Keratinocyte (primary cell): ENCODE results near the gene SCRT2. TPM values are rescaled to one million over a fixed set of nuclear protein-coding genes. Genes with fewer than 3 reads are reported as not detected.
"Not testable (repeated sequence)": the region's sequence is repeated elsewhere in the genome, so short reads cannot be mapped to it uniquely, and the experiment has no call there.

Experiments
- DNase-seq: peaks from one replicate; pipeline ENCODE4 v3.0.0-alpha.2; 2011; ENCODE audit warnings: low read depth, missing footprints, low spot score
- FAIRE-seq: peaks from 2 replicates; lab custom pipeline; 2011; peaks lifted over from hg19 to GRCh38; lab: Jason Lieb, UNC
- H2AFZ ChIP-seq: 2 replicates; pipeline ENCODE4 v1.6.0; 2012; ENCODE audit warnings: low read length, control low read depth, inconsistent platforms; ENCODE audit not compliant: control insufficient read depth
- H3K27ac ChIP-seq: 2 replicates; pipeline ENCODE4 v1.5.1; 2011; ENCODE audit warnings: low read length; ENCODE audit not compliant: control insufficient read depth, insufficient read depth
- H3K27me3 ChIP-seq: 3 replicates; pipeline ENCODE4 v1.6.0; 2011; ENCODE audit warnings: low read length; ENCODE audit not compliant: control insufficient read depth, insufficient read depth; ENCODE audit errors: extremely low read depth
- H3K36me3 ChIP-seq, 2 experiments: 2 replicates in 1 of 2; 3 replicates in 1 of 2; pipeline ENCODE4 v1.5.1; 2011; ENCODE audit warnings: low read length in 2 of 2, mild to moderate bottlenecking in 1 of 2; ENCODE audit not compliant: control insufficient read depth in 2 of 2, insufficient read depth in 2 of 2; ENCODE audit errors: extremely low read depth in 1 of 2
- H3K4me1 ChIP-seq: 3 replicates; pipeline ENCODE4 v1.5.1; 2011; ENCODE audit warnings: low read length; ENCODE audit not compliant: control insufficient read depth, insufficient read depth; ENCODE audit errors: extremely low read depth
- H3K4me2 ChIP-seq: 3 replicates; pipeline ENCODE4 v1.6.0; 2011; ENCODE audit warnings: low read depth, low read length; ENCODE audit not compliant: control insufficient read depth, insufficient read depth; ENCODE audit errors: extremely low read depth
- H3K4me3 ChIP-seq, 3 experiments: fragments of 200-600 bp in 1 of 3; sonication (generic) in 1 of 3; 2 replicates in 2 of 3; 3 replicates in 1 of 3; pipeline ENCODE4 v1.5.1; 2011 to 2016; ENCODE audit warnings: low read length in 3 of 3, mild to moderate bottlenecking in 3 of 3, control low read depth in 2 of 3, inconsistent platforms in 1 of 3, low read depth in 1 of 3, mixed read lengths in 1 of 3, mixed run types in 1 of 3, moderate library complexity in 1 of 3; ENCODE audit not compliant: control insufficient read depth in 2 of 3, insufficient read depth in 2 of 3; ENCODE audit errors: extremely low read depth in 1 of 3
- H3K79me2 ChIP-seq: 2 replicates; pipeline ENCODE4 v1.6.0; 2012; ENCODE audit warnings: low read length; ENCODE audit not compliant: control insufficient read depth, insufficient read depth
- H3K9ac ChIP-seq: 3 replicates; pipeline ENCODE4 v1.6.0; 2011; ENCODE audit warnings: low read length; ENCODE audit not compliant: control insufficient read depth, insufficient read depth; ENCODE audit errors: extremely low read depth
- H3K9me1 ChIP-seq: 3 replicates; pipeline ENCODE4 v1.6.0; 2011; ENCODE audit warnings: low read length; ENCODE audit not compliant: control insufficient read depth, insufficient read depth; ENCODE audit errors: extremely low read depth
- H3K9me3 ChIP-seq: 2 replicates; pipeline ENCODE4 v1.5.1; 2012; ENCODE audit warnings: low read depth, low read length; ENCODE audit not compliant: control insufficient read depth
- H4K20me1 ChIP-seq: 3 replicates; pipeline ENCODE4 v1.6.0; 2011; ENCODE audit warnings: low read length; ENCODE audit not compliant: control insufficient read depth, insufficient read depth; ENCODE audit errors: extremely low read depth
- EZH2 ChIP-seq: IDR thresholded peaks from one replicate; pipeline ENCODE4 v1.6.1; 2012; ENCODE audit warnings: inconsistent platforms, mild to moderate bottlenecking, low read length, moderate library complexity
- dilution Hi-C: fragments of 300-500 bp; cut with MboI; formaldehyde crosslinking; loops from one replicate; pipeline ENCODE4 v1.7.0; 2020; ENCODE audit warnings: low sequenced_read_pairs; ENCODE audit not compliant: extremely low pct_ligation_motif_present
- polyA plus RNA-seq, 5 experiments: library from polyadenylated mRNA; depleted of rRNA in 3 of 5; stranded (reverse) in 3 of 5; stranded (forward) in 1 of 5; unstranded in 1 of 5; fragments of >200 nt; gene quantifications; 1 replicate in 1 of 5; 2 replicates in 3 of 5; 3 replicates in 1 of 5; pipeline versions ENCODE4 v1.2.1 to v1.2.3, GENCODE V29; 2011 to 2012; ENCODE audit warnings: missing spikeins in 2 of 5, low read depth in 1 of 5, low replicate concordance in 1 of 5
- TF ChIP-seq, protein P1 (sequence below), 3 experiments: IDR thresholded peaks in 1 of 3; conservative IDR thresholded peaks in 1 of 3; optimal IDR thresholded peaks in 1 of 3; 2 replicates in 2 of 3; 3 replicates in 1 of 3; pipeline versions ENCODE3 to v1.5.1; 2011; ENCODE audit warnings: low read length in 3 of 3, mild to moderate bottlenecking in 3 of 3, moderate library complexity in 2 of 3, control low read depth in 1 of 3, inconsistent platforms in 1 of 3; ENCODE audit not compliant: insufficient read depth in 2 of 3; ENCODE audit errors: extremely low read depth in 1 of 3

Gene SCRT2
- polyA plus RNA-seq, 1 donor (not counting 4 experiments of a cell fraction or from before 2014, with no cell fraction given): not detected

DNA sequence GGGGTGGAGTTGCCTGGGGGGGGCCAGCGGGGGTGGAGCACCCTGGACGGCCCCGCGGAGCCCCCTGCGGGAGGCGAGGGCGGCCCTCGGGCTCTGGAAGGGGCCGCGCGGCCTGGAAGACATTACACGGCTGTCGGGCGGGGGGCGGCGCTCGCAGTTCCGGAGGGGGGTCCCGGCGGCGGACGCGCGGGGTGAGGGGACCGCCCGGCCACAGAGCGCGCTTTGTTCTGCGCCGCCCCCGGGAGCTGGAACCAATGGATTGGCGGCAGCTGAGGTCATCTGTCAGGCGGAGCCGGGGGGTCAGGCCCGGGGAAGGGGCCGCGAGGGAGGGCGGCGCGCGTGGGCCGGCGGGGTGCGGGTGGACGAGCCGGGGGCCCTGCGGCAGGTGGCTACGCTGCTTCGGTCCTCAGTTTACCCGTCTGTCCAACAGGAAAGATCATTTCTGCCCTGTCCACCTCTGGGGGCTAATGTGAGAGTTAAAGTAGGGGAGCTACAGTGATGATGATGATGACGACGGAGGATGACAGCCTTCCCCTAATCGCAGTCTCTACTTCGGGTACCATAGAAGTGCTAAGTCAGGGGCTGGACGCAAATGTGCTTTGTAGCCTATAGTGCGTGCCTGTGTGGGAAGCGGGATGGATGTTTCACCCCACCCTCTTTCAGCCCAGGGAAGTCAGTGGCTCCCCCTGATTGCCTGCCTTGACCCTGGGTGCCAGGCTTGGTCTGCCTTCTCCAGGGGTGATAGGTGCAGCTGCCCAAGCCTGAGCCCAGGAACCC, 33.0 kb downstream of the SCRT2 start:
- dilution Hi-C loops: no loop called here
- H3K36me3 ChIP-seq: peaks cover 5 to 8% of the 10 kb centered on the region in 2 experiments
- H4K20me1 ChIP-seq: no peaks in the 10 kb centered on the region
- DNase-seq (no peak), FAIRE-seq (no peak)
- H3K79me2 ChIP-seq: no peaks in the 10 kb centered on the region
- H3K4me1 ChIP-seq: no peaks in the 10 kb centered on the region
- TF ChIP-seq, protein P1, sequence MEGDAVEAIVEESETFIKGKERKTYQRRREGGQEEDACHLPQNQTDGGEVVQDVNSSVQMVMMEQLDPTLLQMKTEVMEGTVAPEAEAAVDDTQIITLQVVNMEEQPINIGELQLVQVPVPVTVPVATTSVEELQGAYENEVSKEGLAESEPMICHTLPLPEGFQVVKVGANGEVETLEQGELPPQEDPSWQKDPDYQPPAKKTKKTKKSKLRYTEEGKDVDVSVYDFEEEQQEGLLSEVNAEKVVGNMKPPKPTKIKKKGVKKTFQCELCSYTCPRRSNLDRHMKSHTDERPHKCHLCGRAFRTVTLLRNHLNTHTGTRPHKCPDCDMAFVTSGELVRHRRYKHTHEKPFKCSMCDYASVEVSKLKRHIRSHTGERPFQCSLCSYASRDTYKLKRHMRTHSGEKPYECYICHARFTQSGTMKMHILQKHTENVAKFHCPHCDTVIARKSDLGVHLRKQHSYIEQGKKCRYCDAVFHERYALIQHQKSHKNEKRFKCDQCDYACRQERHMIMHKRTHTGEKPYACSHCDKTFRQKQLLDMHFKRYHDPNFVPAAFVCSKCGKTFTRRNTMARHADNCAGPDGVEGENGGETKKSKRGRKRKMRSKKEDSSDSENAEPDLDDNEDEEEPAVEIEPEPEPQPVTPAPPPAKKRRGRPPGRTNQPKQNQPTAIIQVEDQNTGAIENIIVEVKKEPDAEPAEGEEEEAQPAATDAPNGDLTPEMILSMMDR (optimal IDR thresholded peaks at IDR 0.05 in 1 of 3, IDR thresholded peaks at IDR 0.05 in 1 of 3, conservative IDR thresholded peaks at IDR 0.05 in 1 of 3; ENCODE audit: extremely low read depth in 1 of 3, insufficient read depth in 2 of 3, low read length in 3 of 3): no peak
- TF ChIP-seq EZH2: peak; percentile 63
- H2AFZ ChIP-seq: no peak overlapping the region
- no peak overlapping the region for H3K4me3 ChIP-seq
- no peaks in the 10 kb centered on the region for H3K9me1 ChIP-seq
- H3K27me3 ChIP-seq: peaks cover 20% of the 10 kb centered on the region
- no peak overlapping the region for H3K27ac ChIP-seq
- H3K9me3 ChIP-seq: no peaks in the 10 kb centered on the region
- H3K9ac ChIP-seq: no peak overlapping the region
- no peak overlapping the region for H3K4me2 ChIP-seq

DNA sequence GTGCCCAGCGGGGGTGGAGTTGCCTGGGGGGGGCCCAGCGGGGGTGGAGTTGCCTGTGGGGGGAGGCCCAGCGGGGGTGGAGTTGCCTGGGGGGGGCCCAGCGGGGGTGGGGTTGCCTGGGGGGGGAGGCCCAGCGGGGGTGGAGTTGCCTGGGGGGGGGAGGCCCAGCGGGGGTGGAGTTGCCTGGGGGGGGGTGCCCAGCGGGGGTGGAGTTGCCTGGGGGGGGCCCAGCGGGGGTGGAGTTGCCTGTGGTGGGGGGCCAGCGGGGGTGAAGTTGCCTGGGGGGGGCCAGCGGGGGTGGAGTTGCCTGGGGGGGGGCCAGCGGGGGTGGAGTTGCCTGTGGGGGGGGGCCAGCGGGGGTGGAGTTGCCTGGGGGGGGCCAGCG, 33.6 kb downstream of the SCRT2 start:
- H3K36me3 ChIP-seq, dilution Hi-C loops, H3K9ac ChIP-seq, DNase-seq, H3K9me3 ChIP-seq, H3K9me1 ChIP-seq, H3K4me3 ChIP-seq, H3K79me2 ChIP-seq, H2AFZ ChIP-seq, FAIRE-seq, H3K4me2 ChIP-seq, H3K27ac ChIP-seq, H4K20me1 ChIP-seq, H3K4me1 ChIP-seq: not testable (repeated sequence)
- H3K27me3 ChIP-seq: peaks cover 23% of the 10 kb centered on the region

DNA sequence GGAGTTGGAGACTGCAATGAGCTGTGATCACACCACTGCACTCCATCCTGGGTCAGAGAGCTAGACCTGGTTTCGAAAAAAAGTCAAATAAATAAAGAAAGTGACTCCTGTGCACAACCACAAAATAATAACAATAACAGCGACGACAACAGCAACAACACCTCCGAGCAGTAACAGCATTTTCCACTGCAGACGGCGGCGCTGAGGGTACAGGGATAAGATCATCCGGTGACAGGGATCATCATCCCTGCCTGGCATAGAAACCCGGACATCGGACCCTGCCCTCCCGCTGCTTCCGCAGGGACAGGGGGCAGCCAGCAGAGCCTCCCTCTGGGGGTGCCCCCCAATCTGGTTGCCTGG, 34.1 kb downstream of the SCRT2 start:
- dilution Hi-C loops: no loop called here
- Histone ChIP-seq H3K36me3 (no peaks in the 10 kb centered on the region), H3K4me1 (no peaks in the 10 kb centered on the region), H3K9ac (no peak overlapping the region), H3K4me3 (no peak overlapping the region), H3K27ac (no peak overlapping the region), H3K79me2 (no peaks in the 10 kb centered on the region), H3K27me3 (peaks cover 23% of the 10 kb centered on the region), H3K4me2 (no peak overlapping the region), H4K20me1 (no peaks in the 10 kb centered on the region), H3K9me3 (no peaks in the 10 kb centered on the region), H2AFZ (no peak overlapping the region), H3K9me1 (no peaks in the 10 kb centered on the region)
- TF ChIP-seq, protein P1 (optimal IDR thresholded peaks at IDR 0.05 in 1 of 3, IDR thresholded peaks at IDR 0.05 in 1 of 3, conservative IDR thresholded peaks at IDR 0.05 in 1 of 3; ENCODE audit: extremely low read depth in 1 of 3, insufficient read depth in 2 of 3, low read length in 3 of 3): no peak
- no peak for TF ChIP-seq EZH2
- FAIRE-seq (no peak), DNase-seq (no peak)
